Neural crest cell (in vitro differentiated cells): ENCODE data around the gene CBX2. TPM values are rescaled to one million over a fixed set of nuclear protein-coding genes. Genes with fewer than 3 reads are reported as not detected.

Experiments used
- DNase-seq: peaks from one replicate; pipeline ENCODE4 v3.0.0; 2021; ENCODE audit warnings: low read depth, mixed read lengths, low spot score
- H3K27ac Mint-ChIP-seq: one replicate; pipeline ENCODE4 v1.8.0; 2021; ENCODE audit warnings: mild to moderate bottlenecking, mixed read lengths; ENCODE audit not compliant: unreplicated experiment
- H3K27me3 Mint-ChIP-seq: 2 replicates; pipeline ENCODE4 v1.8.0; 2021; ENCODE audit warnings: low read depth, mild to moderate bottlenecking, mixed read lengths
- H3K36me3 Mint-ChIP-seq: 2 replicates; pipeline ENCODE4 v1.8.0; 2021; ENCODE audit warnings: low read depth, mild to moderate bottlenecking, mixed read lengths
- H3K4me1 Mint-ChIP-seq: 2 replicates; pipeline ENCODE4 v1.8.0; 2021; ENCODE audit warnings: mixed read lengths
- H3K4me3 Mint-ChIP-seq: one replicate; pipeline ENCODE4 v1.8.0; 2021; ENCODE audit warnings: mild to moderate bottlenecking, mixed read lengths
- H3K9me3 Mint-ChIP-seq: 2 replicates; pipeline ENCODE4 v1.8.0; 2021; ENCODE audit warnings: mixed read lengths
- total RNA-seq: library from RNA; stranded (reverse); gene quantifications from 2 replicates; pipeline ENCODE4 v1.2.1, GENCODE V29; 2021
- TF ChIP-seq, protein P1 (sequence below): fragments of 200-600 bp; sonication (generic); conservative IDR thresholded peaks from 2 replicates; pipeline ENCODE4 v1.5.0; 2021; ENCODE audit warnings: antibody characterized with exemption, mild to moderate bottlenecking

Gene CBX2
- total RNA-seq, 1 donor from 2014 or later, result 101 TPM

DNA sequence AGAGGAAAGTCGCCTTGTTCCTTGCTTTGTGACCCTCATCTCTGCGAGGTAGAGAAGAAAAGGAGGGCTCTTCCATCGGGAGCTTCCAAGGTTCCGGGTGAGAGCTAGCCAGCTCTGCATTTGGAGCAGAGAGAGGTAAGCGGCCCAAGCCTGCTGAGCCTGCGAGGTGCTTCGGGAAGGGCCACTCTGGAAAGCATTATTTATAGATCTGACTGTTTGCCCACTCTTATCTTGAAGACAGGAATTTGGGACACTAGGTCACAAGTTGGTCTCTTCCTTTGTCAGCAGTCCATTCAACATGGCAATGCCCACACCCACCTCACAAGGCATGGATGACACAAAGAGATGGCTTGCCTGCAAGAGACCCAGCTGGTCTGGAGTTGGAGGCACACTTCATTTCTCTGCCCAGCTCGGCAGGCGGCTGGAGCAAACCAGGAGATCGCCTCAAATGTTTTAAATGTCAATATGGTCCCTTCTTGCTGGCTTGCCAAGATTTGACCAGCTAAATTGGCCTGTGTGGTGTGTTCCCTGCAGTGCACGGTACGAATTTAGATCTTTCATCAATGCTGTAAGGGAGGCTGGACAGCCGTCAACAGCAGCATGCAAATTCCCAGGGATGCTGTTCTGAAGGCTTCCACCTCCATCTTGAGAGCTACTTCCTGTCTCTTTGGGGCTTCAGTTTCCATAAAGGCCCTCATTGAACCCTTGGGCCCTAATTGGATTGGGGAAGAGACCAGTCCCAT is 41.8 kb downstream of the CBX2 start:
- peaks cover 4% of the 10 kb centered on the region for H3K9me3 Mint-ChIP-seq
- no peak overlapping the region for H3K4me3 Mint-ChIP-seq
- H3K27ac Mint-ChIP-seq, result no peak overlapping the region
- peaks cover 4% of the 10 kb centered on the region for H3K36me3 Mint-ChIP-seq
- peaks cover 59% of the 10 kb centered on the region for H3K27me3 Mint-ChIP-seq
- H3K4me1 Mint-ChIP-seq, result peaks cover 8% of the 10 kb centered on the region
- DNase-seq, result no peak
- TF ChIP-seq, protein P1, sequence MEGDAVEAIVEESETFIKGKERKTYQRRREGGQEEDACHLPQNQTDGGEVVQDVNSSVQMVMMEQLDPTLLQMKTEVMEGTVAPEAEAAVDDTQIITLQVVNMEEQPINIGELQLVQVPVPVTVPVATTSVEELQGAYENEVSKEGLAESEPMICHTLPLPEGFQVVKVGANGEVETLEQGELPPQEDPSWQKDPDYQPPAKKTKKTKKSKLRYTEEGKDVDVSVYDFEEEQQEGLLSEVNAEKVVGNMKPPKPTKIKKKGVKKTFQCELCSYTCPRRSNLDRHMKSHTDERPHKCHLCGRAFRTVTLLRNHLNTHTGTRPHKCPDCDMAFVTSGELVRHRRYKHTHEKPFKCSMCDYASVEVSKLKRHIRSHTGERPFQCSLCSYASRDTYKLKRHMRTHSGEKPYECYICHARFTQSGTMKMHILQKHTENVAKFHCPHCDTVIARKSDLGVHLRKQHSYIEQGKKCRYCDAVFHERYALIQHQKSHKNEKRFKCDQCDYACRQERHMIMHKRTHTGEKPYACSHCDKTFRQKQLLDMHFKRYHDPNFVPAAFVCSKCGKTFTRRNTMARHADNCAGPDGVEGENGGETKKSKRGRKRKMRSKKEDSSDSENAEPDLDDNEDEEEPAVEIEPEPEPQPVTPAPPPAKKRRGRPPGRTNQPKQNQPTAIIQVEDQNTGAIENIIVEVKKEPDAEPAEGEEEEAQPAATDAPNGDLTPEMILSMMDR, result no peak

DNA sequence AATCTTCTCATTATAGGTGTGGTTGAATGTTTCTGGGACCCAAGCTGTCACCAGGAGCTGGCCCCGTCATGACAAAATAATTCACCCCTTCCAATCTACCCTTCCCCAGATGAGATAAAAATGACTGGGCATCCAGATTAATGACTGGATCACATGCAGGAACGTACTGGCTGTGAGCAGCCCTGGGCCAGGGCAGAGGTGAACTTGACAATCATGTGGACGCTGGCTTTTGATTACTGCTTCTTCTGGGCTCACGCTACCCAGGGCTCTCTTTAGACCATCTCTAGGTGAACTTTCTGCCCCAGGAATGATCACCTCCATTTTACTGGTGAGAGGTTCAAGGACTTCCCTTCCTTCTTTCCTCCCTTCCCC is 43.0 kb downstream of the CBX2 start:
- Mint-ChIP-seq H3K9me3 (peaks cover 4% of the 10 kb centered on the region), H3K4me3 (no peak overlapping the region), H3K27me3 (peaks cover 55% of the 10 kb centered on the region), H3K36me3 (peaks cover 4% of the 10 kb centered on the region), H3K27ac (no peak overlapping the region), H3K4me1 (peaks cover 8% of the 10 kb centered on the region)
- TF ChIP-seq, protein P1, result no peak
- DNase-seq, result no peak

DNA sequence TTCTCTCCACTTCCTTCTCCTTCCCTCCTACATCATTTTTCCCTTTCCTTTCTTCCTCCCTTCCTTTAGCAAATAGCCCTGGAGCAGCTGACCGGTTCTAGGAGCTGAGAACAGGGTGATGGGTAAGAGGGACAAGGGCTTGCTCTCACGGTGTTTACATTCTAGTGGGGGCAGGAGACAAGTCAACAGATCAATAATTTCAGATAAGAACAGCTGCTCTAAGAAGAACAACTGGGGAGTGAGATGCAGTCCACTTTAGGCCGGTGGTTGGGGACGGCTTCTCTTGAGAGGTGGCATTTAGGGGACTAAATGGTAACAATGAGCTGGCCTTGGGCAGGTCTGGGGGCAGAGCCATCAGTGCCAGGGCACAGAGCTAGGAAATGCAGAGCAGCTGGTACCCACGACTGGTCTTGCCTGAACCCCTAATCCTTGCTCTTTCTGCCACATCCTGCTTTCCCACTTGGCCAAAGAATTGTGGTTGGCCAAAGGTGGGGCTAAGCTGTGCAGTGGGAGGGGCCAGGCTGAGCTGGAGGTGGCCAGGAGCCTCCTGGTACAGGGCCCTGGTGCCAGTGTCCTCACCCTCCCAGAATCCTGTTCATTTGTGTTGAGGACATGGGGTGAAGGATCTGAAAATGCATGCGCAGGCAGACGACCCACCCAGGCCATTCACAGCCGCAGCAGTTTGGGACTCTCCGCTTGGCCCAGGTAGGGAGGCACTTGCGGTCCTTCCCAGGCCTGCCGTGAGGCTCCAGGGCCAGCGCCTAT is 43.6 kb downstream of the CBX2 start:
- no peak overlapping the region for H3K4me3 Mint-ChIP-seq
- peaks cover 7% of the 10 kb centered on the region for H3K4me1 Mint-ChIP-seq
- no peak for DNase-seq
- peaks cover 4% of the 10 kb centered on the region for H3K36me3 Mint-ChIP-seq
- TF ChIP-seq, protein P1, result no peak
- peaks cover 50% of the 10 kb centered on the region for H3K27me3 Mint-ChIP-seq
- no peak overlapping the region for H3K27ac Mint-ChIP-seq
- peaks cover 4% of the 10 kb centered on the region for H3K9me3 Mint-ChIP-seq

DNA sequence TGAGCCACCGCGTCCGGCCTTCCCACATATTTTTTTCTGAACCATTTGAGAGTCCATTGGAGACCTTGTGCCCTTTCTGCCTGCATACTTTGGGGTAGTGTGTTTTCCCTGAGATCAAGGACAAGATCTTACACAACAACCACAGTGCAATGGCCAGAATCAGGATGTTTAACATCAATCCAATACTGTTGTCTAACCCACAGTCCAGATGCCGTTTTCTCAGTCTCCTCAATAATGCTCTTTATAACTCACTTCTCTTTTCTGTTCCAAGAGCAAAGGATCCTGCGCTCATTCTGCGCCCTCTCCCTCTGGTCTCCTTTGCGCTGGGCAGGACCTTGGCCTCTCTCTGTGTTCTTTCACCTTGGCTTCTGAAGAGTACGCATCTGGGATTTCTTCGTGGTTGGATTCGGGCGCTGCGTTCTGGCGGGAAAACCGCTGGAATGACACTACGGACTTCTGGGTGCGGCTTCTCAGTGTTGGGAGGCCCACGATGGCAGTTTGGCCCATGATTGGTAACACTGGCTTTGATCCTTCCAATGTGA is 44.7 kb downstream of the CBX2 start:
- Mint-ChIP-seq H3K27me3 (peaks cover 38% of the 10 kb centered on the region), H3K9me3 (peaks cover 4% of the 10 kb centered on the region), H3K4me1 (peaks cover 16% of the 10 kb centered on the region), H3K27ac (no peak overlapping the region), H3K36me3 (peaks cover 4% of the 10 kb centered on the region), H3K4me3 (no peak overlapping the region)
- TF ChIP-seq, protein P1, result no peak
- DNase-seq, result no peak

DNA sequence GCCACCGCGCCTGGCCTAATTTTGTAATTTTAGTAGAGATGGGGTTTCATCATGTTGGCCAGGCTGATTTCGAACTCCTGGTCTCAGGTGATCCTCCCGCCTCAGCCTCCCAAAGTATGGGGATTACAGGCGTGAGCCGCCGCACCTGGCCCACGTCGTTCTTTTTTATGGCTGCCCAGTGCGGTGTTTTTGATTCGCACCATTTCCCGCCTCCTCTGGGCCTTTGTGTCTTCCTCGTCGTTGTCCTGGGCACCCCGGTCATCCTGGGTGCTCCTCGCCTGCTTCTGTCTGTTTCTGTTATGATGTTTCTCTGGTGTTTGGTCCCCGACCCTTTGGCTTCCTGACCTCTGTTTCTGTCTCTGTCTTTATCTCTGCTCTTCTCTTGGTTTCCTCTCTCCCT is 46.3 kb downstream of the CBX2 start:
- H3K27me3 Mint-ChIP-seq, result peaks cover 24% of the 10 kb centered on the region
- peaks cover 4% of the 10 kb centered on the region for H3K36me3 Mint-ChIP-seq
- no peak overlapping the region for H3K4me3 Mint-ChIP-seq
- H3K9me3 Mint-ChIP-seq, result peaks cover 4% of the 10 kb centered on the region
- DNase-seq, result no peak
- no peak overlapping the region for H3K27ac Mint-ChIP-seq
- TF ChIP-seq, protein P1, result no peak
- peaks cover 30% of the 10 kb centered on the region for H3K4me1 Mint-ChIP-seq
